ENCODE data around the gene CCDC152.

CCDC152 gene

GRCh38 chr5:42851481-42851880 lies 94.9 kb downstream of the CCDC152 start:
- no peak for DNase-seq (ENCODE audit: low read depth, low spot score)
